Left ventricle myocardium superior (tissue), 1 donor: ENCODE results near the gene AKAP7. TPM values are rescaled to one million over a fixed set of nuclear protein-coding genes. Genes with fewer than 3 reads are reported as not detected.
"Not testable (repeated sequence)": the region's sequence is repeated elsewhere in the genome, so short reads cannot be mapped to it uniquely, and the experiment has no call there.

Source experiments
- ATAC-seq: fragments of 200-7000 bp; cut with Tn5 transposase; one replicate; pipeline ENCODE4 v1.9.1; 2020; ENCODE audit warnings: mild to moderate bottlenecking, moderate library complexity
- DNase-seq: peaks from one replicate; pipeline ENCODE4 v3.0.0-alpha.2; 2020
- intact Hi-C: fragments of 100-400 bp; cut with micrococcal nuclease; formaldehyde crosslinking; loops from one replicate; pipeline ENCODE4 v1.11.0; 2022
- total RNA-seq: library from RNA; stranded (reverse); fragmentation: NEBNext Ultra II Directional; extraction: Animal tissue kit (Norgen Biotek cat#: 25700); gene quantifications from one replicate; pipeline ENCODE4 v1.2.1, GENCODE V29; 2021
- donor health status: DM: no; HTN: yes; CAD: no; lungs with severe emphysema.

AKAP7 gene
- total RNA-seq, 1 donor from 2014 or later, result 11.0 TPM

DNA sequence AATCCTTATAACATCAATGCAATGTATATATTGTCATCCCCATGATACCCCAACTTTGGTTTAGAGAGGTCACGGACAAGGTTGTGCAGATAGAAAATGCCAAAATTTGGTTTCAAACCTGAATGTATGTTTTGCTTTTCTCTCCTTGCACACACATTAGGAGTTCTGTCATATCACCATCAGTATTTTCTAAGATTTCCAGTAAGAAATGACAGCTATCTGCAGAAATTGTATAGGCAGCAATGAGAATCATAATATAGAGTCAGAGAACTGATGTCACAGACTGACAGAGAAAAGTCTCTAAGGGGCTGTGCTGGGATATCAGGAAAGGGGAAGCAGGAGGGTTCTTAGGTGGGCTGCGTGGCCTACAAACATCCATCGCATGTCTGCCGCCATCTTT is 140.0 kb downstream of the AKAP7 start:
- DNase-seq, result no peak
- intact Hi-C loops, result no loop called here
- ATAC-seq, result no peak

DNA sequence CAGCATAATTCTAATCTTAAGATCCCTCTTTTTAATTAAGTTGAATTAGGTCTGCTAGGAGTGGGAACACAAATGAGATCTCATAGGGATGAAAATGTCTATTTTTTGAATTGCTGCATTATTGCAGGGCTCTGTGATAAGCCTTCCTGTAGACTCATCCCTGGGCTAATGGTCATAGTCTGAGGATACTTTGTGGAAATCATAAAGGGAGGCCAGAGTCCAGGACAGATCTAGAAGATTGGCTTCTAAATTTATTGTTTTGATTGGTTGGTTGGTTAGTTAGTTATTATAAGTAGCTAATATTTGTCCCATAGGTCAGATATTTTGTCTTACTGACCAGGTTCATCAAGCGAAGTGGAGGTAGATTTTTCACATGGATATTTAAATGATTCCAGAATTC is 142.3 kb downstream of the AKAP7 start:
- DNase-seq (no peak), ATAC-seq (no peak)
- intact Hi-C loops, result no loop called here

DNA sequence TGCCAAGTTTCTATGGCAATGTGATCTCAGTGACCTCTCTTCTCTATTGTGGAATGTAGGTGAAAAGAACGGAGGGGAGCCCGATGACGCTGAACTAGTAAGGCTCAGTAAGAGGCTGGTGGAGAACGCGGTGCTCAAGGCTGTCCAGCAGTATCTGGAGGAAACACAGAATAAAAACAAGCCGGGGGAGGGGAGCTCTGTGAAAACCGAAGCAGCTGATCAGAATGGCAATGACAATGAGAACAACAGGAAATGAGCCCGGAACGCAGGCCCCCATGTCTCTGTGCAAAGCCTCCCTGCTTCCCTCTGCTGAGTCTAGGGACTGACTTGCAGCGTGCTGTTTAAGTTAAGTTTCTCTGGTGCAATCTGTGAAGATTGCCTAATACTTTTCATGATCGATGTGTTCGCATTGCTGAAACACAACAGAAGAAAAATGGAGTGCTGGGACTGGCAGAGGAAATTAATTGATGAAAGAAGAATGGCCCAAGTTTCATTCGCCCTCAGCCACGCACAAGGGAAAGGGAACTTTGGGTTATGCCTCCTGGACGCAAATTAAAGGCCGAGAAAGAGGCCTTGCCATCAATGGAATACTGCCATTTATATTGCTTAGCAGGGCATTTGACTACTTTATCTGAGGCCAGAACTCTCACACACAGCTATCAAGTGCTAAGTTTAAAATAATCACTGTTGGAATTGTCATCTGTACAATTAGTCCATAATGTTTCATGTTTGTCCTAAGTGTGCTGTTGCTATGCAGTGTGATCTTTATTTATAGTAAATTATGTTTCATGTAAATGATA is 146.4 kb downstream of the AKAP7 start:
- ATAC-seq (peak; percentile 45), DNase-seq (peak; percentile 30)
- intact Hi-C loops, result no loop called here

DNA sequence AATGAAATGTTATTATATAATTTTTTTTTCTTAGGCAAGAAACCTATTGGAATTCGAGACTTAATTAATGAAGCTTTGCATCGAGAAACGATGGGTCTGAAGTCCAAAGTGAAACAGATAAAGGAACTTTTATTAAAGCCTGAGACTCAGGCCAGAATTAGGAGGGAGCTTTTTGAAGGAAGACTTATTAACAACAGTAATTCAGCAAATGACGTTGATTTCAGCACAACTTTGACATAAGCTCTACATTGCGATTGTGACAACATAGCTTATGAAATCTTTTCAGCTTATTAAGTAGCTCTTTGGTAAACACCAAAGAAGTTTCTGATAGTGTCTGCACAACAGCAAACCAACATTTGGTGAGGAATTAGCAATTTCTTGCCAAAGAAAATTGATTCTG is 147.1 kb downstream of the AKAP7 start:
- intact Hi-C loops, result no loop called here
- DNase-seq, result no peak
- no peak for ATAC-seq

DNA sequence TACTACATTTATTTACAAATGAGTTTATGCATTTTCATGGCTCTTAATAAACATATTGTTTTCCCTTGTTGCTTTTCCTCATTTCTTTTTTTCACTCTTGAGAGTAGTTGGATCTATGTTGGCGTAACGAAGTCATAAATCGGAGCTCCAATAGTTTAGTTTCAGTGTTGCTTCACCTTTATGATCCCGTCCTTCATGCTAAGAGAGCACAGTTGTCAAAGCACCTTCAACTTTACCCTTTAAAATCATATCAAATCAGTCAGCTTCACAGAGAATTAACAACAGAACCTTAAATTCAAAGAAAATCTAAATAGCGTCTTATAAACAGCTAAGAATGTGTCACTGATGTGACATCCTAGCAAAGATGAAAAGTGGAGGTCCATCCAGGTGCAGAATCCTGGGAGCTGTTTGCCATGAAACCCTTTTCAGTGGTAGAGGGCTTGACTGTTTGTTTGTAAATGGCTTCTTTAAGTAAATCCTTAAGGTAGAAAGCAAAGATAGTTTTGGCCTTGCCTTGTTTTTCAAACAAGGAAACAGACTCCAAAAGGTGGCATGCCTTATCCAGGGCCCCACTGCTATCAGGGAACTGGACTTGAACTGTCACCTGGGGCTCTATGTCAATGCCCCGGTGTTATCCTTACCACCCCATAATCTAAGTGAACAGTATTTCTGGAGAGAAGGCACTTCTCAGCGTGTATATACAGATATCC is 148.4 kb downstream of the AKAP7 start:
- intact Hi-C loops, result no loop called here
- ATAC-seq, result no peak
- no peak for DNase-seq

DNA sequence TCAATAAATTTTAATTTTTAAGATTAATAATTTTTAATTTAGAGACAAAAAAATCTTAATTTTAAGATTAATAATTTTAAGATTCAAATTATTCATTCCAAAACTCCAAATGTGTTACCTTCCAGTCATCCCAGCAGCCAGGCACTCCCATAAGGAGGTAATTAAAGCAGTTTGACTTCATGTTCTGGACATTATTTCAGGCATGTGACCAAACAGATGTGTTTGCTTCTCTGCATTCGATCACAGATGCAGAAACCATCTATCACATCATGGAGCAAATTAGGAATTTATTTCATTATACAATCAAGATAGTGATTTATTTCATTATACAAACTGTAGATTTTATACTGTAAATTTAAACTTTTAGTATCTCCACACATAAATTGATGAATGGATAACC is 150.3 kb downstream of the AKAP7 start:
- intact Hi-C loops, result no loop called here

DNA sequence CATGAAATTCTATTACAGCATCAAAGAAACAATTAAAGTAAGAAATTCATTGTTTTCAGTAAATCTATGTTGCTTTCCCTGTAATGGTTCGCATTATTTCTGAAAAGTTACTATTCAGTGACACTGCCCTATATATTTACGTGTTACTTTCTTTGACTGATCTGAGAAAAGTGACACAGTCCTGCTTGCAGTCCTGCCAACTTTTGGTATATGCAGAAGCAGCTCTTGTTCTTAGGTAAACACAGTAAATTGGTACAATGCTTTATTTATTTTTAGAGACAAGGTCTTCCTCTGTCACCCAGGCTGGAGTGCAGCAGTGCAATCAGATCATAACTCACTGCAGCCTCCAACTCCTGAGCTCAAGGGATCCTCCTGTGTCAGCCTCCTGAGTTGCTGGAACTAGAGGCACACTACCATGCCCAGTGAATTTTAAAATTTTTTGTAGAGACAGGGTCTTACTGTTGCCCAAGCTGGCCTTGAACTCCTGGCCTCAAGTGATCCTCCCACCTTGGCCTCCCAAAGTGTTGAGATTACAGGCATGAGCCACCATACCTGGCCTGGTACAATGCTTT is 151.3 kb downstream of the AKAP7 start:
- DNase-seq, result no peak
- intact Hi-C loops, result no loop called here
- ATAC-seq, result no peak

More for the DNA sequence above, 150.3 kb downstream of the AKAP7 start:
- DNase-seq, result no peak
- no peak for ATAC-seq

DNA sequence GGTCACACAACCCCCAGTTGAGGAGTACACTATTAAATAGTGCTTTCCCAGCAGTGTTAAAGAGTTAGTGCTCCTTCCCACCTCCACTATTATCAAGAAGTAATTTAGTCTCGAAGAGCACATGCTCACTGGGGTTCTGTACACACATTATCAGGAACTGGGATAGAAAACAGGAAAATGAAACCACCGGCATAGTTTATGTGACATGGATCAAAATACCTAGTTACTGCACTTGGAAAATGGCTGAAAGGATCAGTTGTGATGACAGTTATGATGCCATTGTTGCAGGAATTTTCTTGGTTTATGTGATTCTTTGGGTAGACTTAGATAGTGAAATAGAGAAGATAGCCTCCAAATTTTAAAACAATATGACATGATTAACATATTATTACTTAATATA is 152.9 kb downstream of the AKAP7 start:
- intact Hi-C loops, result no loop called here
- no peak for ATAC-seq
- DNase-seq, result no peak

DNA sequence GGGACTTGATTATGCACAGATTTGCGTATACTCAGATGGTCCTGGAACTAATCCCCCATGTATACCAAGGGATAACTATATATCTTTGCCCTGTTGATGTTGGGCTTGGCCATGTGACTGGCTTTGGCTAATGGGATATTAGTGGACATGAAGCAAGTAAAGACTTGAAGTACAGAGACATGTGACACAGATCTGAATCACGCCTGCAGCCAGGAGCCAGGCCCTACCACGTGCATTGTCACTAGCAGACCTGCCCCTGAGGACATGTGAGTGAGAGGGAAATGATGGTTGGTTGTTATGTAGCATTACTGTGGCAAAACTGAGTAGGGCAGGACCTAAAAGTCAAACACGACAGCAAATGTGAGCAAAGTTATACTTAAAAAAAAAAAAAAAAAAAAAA is 155.7 kb downstream of the AKAP7 start:
- no peak for ATAC-seq
- intact Hi-C loops, result no loop called here
- DNase-seq, result no peak

DNA sequence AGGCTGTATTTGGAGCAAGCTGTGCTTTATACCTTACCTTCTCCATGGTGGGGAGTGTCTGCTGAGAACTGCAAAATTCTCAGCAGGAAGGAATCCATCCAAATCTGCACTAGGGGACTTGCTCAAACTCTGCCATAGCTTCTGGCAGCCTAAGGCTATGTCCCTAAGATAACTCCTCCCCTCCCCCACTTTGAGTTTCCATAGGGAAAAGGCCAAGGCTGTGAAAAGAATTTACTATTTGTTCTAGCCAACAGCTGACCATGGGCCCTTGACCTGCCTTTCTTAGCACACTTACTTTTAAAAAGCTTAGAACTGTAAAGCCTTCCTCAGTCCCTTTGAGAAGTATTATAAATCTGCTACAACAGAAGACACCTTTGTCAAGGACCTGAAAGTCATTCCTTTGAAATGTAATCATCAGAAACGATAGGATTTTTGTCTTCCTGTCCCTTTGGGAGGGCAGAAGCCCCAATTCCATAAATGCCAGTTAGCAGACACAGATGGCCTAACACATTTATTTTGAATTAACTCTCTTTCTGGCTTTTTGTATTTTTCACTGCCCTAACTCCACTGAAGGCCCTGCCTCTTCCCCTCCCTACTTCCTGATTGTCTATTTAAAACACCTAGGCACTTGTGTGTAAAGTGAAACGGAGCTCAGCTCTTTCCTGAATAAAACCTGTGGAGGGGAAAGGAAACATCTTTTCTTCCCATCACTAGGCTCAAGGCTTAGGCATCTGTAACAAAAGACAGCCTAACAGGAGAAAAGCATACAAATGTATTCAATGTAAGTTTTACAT is 157.1 kb downstream of the AKAP7 start:
- no peak for DNase-seq
- intact Hi-C loops, result no loop called here
- ATAC-seq, result no peak

DNA sequence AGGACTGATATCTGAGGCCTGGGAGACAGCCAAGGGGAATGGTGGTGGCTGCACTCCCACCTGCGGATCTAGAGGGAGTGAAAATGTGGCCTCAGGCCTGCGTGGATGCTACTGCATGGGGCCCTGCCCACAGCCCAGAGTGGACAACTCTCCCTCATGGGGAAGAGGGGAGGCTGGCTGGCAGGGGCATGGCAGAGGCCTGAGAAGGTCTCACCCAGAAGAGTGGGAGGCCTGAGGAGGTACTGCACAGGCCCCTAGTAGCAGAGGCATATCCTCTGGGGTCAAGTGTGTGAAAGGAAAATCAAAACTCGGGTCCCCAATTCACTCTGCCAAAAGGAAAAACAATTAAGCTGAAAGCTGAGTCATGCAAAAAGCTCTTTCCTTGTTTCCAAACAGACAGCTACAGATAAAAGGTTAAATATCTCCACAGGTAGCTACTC is 158.2 kb downstream of the AKAP7 start:
- intact Hi-C loops, result no loop called here

DNA sequence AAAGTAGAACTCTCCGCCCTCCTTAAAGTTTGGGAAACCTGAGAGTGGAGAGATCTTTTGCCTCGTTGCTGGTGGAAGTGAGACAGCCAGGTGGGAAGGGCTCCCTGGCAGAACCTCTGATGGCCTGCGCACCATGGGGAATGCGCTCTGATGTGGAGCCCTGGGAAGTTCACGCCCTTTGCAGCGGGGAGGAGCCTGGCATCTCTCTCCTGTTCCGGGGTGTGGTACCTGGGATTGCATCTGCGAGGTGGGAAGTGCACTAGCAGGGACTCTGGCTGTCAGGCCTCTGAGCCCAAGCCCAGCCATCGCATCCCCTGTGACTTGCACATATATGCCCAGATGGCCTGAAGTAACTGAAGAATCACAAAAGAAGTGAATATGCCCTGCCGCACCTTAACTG is 159.8 kb downstream of the AKAP7 start:
- ATAC-seq, result no peak
- intact Hi-C loops, result no loop called here
- DNase-seq, result no peak

More for the DNA sequence above, 158.2 kb downstream of the AKAP7 start:
- DNase-seq, result no peak
- no peak for ATAC-seq

DNA sequence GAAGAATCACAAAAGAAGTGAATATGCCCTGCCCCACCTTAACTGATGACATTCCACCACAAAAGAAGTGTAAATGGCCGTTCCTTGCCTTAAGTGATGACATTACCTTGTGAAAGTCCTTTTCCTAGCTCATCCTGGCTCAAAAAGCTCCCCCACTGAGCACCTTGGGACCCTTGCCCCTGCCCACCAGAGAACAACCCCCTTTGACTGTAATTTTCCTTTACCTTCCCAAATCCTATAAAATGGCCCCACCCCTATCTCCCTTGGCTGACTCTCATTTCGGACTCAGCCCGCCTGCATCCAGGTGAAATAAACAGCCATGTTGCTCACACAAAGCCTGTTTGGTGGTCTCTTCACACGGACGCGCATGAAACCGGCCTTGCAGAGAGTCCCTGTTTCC is 165.6 kb downstream of the AKAP7 start:
- ATAC-seq, DNase-seq: not testable (repeated sequence)

DNA sequence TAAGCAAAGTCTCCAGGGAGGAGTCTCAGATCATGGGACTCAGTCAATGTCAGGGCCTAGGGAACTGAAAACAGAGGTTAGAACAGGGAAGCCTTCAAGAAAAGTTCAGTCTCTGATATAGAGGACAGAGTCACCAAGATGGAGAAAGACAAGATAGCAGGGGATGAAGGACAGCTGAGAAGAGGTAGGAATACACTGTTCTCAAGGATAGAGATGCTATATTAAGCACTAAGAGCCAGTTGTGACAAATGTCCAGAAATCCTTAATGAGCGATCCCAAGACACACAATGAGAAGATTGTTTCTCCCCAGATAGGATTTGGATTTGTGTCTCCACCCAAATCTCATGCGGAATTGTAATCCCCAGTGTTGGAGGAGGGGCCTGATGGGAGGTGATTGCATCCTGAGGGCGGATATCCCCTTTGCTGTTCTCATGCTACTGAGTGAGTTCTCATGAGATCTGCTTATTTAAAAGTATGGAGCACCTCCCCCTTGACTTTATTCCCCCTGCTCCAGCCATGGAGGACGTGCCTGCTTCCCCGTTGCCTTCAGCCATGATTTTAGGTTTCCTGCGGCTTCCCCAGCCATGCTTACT is 168.2 kb downstream of the AKAP7 start:
- intact Hi-C loops, result no loop called here
- DNase-seq, result no peak
- no peak for ATAC-seq

More for the DNA sequence above, 165.6 kb downstream of the AKAP7 start:
- intact Hi-C loops, result not testable (repeated sequence)

DNA sequence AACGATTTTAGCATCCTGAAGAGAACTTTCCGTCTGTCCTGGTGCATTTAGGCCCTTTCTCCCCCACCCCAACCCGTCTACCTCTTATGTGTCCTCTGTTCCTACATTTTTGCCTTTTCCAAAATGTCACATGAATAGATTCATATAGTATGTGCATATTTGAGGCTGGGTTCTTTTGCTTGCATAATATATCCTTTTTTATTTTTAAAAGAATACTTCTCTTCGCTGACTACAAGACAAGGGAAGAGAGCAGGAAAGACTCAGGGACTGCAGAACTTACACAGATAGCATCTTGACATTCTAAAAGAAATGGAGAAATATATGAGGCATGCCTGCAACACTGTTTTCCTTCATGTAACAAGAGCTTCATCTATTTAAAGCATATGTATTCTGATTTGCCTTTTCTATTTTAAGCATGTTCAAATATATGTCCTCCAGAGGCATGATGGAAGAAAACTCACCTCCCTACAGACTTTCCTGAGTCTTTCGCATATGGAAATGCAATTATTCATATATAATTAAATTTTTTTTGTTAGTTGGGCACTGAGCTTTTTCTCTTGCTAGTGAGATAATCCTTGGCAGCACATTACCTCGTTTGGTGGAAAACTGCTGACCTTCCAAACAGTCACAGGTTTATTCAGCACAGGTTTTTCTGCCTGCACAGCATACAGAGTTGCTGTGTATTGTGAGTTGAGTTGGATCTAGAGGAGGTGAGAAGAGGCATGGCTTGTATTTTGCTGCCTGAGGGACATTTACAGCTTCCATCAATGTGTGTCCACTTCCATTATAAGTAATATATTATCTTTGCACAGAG is 170.0 kb downstream of the AKAP7 start:
- DNase-seq (no peak), ATAC-seq (no peak)
- intact Hi-C loops, result no loop called here

DNA sequence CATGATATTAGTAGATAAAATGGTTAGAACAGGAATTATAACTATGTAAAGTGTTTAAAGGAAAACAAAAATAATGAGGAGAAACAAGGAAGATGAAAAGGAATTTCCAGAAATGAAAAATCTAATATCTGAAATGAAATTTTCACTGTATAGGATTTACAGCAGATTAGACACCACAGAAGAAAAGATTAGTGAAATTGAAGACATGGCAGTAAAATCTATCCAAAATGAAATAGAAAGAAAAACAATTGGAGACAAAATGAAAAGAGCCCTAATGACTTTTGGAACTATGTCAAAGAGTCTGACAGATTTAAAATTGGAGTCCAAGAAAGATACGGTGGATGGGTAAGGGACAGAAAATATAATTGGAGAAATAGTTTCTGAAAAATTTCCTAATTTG is 174.2 kb downstream of the AKAP7 start:
- DNase-seq (no peak), ATAC-seq (no peak)
- intact Hi-C loops, result no loop called here

DNA sequence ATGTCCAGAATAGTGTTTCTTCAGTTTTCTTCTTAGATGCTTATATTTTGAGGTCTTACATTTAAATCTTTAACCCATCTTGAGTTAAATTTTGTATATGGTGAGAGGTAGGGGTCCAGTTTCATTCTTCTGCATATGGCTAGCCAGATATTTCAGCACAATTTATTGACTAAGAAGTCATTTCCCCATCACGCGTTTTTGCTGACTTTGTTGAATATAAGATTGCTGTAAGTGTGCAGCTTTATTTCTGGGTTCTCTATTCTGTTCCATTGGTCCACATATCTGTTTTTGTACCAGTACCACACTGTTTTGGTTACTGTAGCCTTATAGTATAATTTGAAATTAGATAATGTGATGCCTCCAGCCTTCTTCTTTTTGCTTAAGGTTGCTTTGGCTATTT is 179.6 kb downstream of the AKAP7 start:
- DNase-seq, result no peak
- no peak for ATAC-seq
- intact Hi-C loops, result no loop called here

DNA sequence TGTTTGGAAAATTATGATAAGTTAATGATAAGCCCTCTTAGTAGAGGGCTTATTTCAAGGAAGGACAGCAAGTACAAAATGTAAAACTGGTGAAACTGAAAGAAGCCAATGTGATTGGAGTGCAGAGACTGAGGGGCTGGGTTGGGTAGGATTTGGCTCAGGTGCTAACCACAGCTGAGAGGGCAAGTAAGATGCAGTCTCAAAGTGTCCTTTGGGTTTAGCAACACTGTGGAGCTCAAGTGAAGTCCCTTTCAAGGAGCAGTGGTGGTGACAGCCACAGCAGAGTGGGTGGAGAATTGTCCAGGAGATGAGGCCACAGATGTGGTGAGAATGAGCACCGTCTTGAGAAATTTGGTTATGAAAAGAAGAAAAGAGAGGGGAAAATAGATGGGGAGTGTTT is 181.4 kb downstream of the AKAP7 start:
- DNase-seq (no peak), ATAC-seq (no peak)
- intact Hi-C loops, result no loop called here
